ENCODE results near the gene ST8SIA5. TPM values are rescaled to one million over a fixed set of nuclear protein-coding genes. Genes with fewer than 3 reads are reported as not detected.
A peak's percentile ranks its signal among the peaks of the same experiment; 100 is the strongest.

Gene ST8SIA5
- total RNA-seq, 1 donor from 2014 or later: 0.56 TPM

DNA sequence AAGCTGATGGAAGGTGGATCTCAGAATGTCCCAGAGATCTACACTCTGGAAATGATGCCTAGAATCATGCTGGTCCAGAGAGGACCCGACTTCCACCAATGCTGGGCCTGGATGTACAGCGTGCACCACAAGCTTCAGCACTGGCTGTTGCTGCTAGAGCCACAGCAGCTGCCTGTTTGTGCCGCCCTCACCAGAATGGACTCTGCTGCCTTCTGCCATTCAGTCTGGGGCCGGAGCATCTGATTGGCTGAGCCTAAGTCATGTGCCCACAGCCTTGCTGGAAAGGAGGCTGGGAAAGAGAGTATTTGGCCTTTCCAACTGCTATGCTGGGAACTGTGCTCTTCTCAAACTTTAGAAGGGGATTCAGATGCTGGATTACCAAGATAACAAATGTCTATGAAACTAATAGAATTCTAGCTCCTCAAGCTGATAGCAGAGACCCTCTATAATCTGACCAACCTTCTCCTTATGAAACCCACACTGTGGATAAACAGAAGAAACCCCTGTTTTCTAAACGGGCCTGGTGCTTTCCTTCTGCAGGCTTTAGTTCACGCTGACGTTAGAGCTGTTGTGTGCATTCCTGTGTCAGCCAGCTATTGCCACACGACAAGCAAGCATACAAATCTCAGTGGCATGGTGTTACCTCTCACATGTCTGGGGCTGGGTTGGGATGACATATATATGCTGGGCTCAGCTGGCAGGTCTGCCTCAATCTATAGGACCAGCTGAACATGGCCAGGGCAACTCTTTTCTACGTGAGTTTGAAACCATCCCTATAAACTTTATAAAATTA lies 95.7 kb downstream of the ST8SIA5 start:
- Mint-ChIP-seq H3K36me3 (ENCODE audit: unreplicated experiment) (peaks cover 10% of the 10 kb centered on the region), H3K27ac (ENCODE audit: unreplicated experiment) (peak overlapping the region; percentile 82), H3K4me3 (ENCODE audit: unreplicated experiment) (no peak overlapping the region), H3K9me3 (ENCODE audit: unreplicated experiment) (peaks cover 2% of the 10 kb centered on the region), H3K27me3 (ENCODE audit: unreplicated experiment) (peaks cover 3% of the 10 kb centered on the region), H3K4me1 (ENCODE audit: low read depth, unreplicated experiment) (peaks cover 8% of the 10 kb centered on the region)
- TF ChIP-seq, protein P1, sequence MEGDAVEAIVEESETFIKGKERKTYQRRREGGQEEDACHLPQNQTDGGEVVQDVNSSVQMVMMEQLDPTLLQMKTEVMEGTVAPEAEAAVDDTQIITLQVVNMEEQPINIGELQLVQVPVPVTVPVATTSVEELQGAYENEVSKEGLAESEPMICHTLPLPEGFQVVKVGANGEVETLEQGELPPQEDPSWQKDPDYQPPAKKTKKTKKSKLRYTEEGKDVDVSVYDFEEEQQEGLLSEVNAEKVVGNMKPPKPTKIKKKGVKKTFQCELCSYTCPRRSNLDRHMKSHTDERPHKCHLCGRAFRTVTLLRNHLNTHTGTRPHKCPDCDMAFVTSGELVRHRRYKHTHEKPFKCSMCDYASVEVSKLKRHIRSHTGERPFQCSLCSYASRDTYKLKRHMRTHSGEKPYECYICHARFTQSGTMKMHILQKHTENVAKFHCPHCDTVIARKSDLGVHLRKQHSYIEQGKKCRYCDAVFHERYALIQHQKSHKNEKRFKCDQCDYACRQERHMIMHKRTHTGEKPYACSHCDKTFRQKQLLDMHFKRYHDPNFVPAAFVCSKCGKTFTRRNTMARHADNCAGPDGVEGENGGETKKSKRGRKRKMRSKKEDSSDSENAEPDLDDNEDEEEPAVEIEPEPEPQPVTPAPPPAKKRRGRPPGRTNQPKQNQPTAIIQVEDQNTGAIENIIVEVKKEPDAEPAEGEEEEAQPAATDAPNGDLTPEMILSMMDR (IDR thresholded peaks at IDR 0.05; ENCODE audit: partially characterized antibody, unreplicated experiment): no peak
- peak; percentile 79 for DNase-seq

DNA sequence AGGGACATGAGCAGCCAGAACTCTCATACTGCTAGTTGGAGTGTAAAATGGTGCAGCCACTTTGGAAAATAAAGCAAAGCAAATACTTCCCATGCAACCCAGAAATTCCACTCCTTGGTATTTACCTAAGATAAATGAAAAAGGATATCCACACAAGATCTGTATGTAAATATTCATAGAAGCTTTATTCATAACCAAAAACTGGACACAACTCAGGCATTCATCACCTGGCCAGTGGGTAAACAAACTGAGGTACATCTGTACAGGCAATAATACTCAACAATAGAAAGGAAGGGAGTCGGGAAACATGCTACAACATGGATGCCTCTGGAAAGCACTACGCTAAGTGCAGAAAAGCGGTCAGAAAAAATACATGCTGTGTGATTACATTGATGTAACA lies 97.4 kb downstream of the ST8SIA5 start:
- TF ChIP-seq, protein P1 (IDR thresholded peaks at IDR 0.05; ENCODE audit: partially characterized antibody, unreplicated experiment): no peak
- Mint-ChIP-seq H3K4me3 (ENCODE audit: unreplicated experiment) (no peak overlapping the region), H3K4me1 (ENCODE audit: low read depth, unreplicated experiment) (peaks cover 8% of the 10 kb centered on the region), H3K9me3 (ENCODE audit: unreplicated experiment) (peaks cover 1% of the 10 kb centered on the region), H3K36me3 (ENCODE audit: unreplicated experiment) (peaks cover 10% of the 10 kb centered on the region), H3K27me3 (ENCODE audit: unreplicated experiment) (peaks cover 6% of the 10 kb centered on the region), H3K27ac (ENCODE audit: unreplicated experiment) (no peak overlapping the region)
- DNase-seq: no peak

DNA sequence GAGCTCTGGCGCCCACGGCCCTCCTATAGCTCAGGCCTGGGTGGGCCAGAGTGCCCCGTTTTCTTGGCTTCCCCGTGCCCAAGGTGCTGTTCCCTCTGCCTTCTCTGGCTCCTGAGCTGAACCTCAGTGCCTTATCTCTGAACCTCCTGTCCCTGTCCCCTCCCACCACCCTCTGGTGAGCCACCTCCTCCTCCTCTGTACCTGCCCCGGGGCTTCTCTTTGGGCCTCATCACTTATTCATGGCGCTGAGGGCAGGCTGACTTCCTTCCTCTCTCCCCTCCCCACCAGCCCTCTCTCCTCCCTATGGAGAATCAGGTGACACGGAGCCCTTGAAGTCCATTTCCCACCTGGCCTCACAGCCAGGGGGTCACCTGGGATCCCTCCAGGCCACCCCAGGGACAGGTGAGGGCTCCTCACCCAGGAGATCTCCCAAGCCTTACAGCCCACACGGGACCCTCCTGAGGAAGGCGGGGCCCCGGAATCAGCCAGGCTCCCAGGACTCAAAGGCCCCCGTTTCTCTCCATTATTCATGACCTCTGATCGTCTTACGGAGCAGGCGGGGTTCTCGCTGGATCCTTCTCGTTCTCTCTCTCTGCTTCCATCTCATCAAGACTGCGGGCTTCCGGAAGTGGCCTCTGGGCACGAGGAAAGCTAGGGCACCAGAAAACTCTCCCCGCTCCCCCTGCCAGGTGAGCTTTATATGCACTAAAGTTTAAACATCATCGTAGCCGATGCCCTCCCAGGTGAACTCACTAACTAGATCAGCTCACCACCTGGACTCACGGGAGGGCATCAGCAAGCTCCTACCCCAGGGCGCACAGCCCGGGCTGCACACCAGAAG lies 99.5 kb downstream of the ST8SIA5 start, which contains the start of gene LOXHD1:
LOXHD1 (minus strand) TSS at position 106 of the 841 bp plus-strand sequence. CDS start 187 bp downstream, outside the sequence.
- DNase-seq: no peak
- Mint-ChIP-seq H3K27ac (ENCODE audit: unreplicated experiment) (no peak within 1 kb of the TSS), H3K9me3 (ENCODE audit: unreplicated experiment) (peaks cover 1% of the 10 kb centered on the region), H3K36me3 (ENCODE audit: unreplicated experiment) (no peaks in the 10 kb centered on the region), H3K4me3 (ENCODE audit: unreplicated experiment) (no peak within 1 kb of the TSS), H3K4me1 (ENCODE audit: low read depth, unreplicated experiment) (peaks cover 8% of the 10 kb centered on the region), H3K27me3 (ENCODE audit: unreplicated experiment) (peaks cover 6% of the 10 kb centered on the region)
- TF ChIP-seq, protein P1 (IDR thresholded peaks at IDR 0.05; ENCODE audit: partially characterized antibody, unreplicated experiment): no peak

DNA sequence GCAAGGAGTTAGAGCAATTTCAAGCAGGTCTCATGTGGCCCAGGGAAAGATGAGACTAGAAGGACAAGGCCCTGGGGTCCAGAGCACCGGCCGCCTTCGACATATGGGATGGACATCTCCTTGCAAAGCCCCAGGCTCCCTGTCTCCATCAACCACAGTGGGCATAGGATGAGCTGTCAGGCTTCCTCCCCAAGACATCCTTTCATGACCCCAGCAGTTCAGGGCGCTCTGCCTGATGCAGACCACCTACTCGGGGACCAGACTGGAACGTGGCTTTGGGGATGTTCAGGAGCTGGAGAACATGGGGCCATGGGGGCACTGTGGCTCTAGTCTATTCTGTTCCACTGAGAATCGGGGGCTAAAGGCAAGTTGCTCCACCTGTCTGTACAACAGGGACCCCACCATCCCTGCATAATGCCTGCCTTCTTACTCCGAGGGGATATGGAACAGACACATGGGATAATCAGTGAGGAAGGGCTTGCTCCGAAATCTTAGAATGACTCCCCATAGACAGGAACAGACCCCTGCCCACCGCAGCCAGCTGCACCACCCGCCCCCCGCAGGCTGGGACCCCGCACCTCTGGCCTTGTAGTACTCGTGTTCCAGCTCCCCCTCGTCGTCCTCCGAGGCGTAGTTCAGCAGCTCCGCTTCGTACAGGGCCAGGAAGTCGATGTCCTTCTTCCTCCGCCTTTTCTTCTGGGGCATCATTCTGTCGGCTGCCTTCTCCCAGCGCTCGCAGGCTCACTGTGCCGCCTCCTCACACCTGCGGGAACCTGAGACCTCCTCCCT lies 100.3 kb downstream of the ST8SIA5 start:
- Mint-ChIP-seq H3K4me3 (ENCODE audit: unreplicated experiment) (no peak overlapping the region), H3K36me3 (ENCODE audit: unreplicated experiment) (no peaks in the 10 kb centered on the region), H3K27ac (ENCODE audit: unreplicated experiment) (no peak overlapping the region), H3K9me3 (ENCODE audit: unreplicated experiment) (peaks cover 1% of the 10 kb centered on the region), H3K4me1 (ENCODE audit: low read depth, unreplicated experiment) (peaks cover 8% of the 10 kb centered on the region), H3K27me3 (ENCODE audit: unreplicated experiment) (peaks cover 6% of the 10 kb centered on the region)
- no peak for DNase-seq
- TF ChIP-seq, protein P1 (IDR thresholded peaks at IDR 0.05; ENCODE audit: partially characterized antibody, unreplicated experiment): no peak

Measured in glutamatergic neuron (in vitro differentiated cells).